Measurements from ENCODE around the gene RHEB.

Gene RHEB

DNA sequence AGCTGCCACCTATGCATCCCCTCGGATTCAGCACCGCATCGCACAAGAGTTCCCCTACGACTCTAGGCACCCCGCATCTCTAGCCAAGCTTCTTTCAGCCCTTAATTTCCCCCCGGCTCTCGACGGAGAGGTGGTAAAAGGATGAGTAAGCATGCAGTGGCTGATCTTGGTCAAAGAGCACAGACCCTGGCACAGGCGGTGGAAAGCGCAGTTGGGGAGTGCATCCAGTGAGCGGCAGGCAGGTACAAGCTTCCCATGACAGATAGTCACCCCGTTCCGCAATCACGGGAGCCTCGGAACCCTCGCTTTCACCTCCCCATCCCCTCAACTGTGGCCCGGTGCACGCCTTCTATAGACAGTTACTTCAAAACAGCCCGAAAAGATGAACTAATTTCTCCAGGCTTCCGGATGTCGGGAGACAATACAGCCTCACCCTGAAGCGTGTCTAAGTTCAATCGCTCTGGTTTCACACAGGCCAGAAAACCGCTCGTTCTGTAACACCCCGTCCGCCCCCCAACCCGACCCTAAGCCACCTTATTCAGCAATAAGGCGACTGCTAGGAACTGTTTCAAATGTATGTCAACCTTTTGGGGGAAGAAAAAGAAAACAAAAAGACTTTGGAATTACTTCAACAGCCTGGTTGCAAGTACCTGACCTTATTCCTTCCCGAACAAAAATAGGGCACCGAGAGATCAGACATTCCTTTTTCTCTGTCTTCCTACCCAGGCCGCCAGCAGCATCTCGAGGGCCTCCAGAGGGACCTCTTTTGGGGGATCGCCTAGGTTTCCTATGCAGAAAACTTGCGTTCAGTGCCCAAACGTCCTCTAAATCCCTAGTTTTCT is 1.4 kb downstream of the RHEB start:
- no peak for DNase-seq (ENCODE audit: low read depth)
- TF ChIP-seq CTCF (IDR thresholded peaks at IDR 0.05; ENCODE audit: control insufficient read depth, insufficient read depth, low read depth, low read length, missing control alignments), result no peak
- H3K4me3 ChIP-seq (ENCODE audit: control insufficient read depth, low read depth, low read length), result peak overlapping the region; percentile 60

GRCh38 chr7:151517601-151518104 is 2.0 kb downstream of the RHEB start:
- H3K4me3 ChIP-seq (ENCODE audit: control insufficient read depth, low read depth, low read length), result peak overlapping the region; percentile 60
- TF ChIP-seq CTCF (IDR thresholded peaks at IDR 0.05; ENCODE audit: control insufficient read depth, insufficient read depth, low read depth, low read length, missing control alignments), result no peak
- DNase-seq (ENCODE audit: low read depth), result no peak

- no peak overlapping the region for H3K4me3 ChIP-seq (ENCODE audit: control insufficient read depth, low read depth, low read length)
- DNase-seq (ENCODE audit: low read depth), result no peak
- no peak for TF ChIP-seq CTCF (IDR thresholded peaks at IDR 0.05; ENCODE audit: control insufficient read depth, insufficient read depth, low read depth, low read length, missing control alignments)
Measured at GRCh38 chr7:151515276-151515565, 4.5 kb downstream of the RHEB start.

GRCh38 chr7:151514461-151515275 is 5.0 kb downstream of the RHEB start:
- no peak for TF ChIP-seq CTCF (IDR thresholded peaks at IDR 0.05; ENCODE audit: control insufficient read depth, insufficient read depth, low read depth, low read length, missing control alignments)
- no peak overlapping the region for H3K4me3 ChIP-seq (ENCODE audit: control insufficient read depth, low read depth, low read length)
- no peak for DNase-seq (ENCODE audit: low read depth)

- no peak overlapping the region for H3K4me3 ChIP-seq (ENCODE audit: control insufficient read depth, low read depth, low read length)
- no peak for DNase-seq (ENCODE audit: low read depth)
- no peak for TF ChIP-seq CTCF (IDR thresholded peaks at IDR 0.05; ENCODE audit: control insufficient read depth, insufficient read depth, low read depth, low read length, missing control alignments)
Measured at GRCh38 chr7:151513133-151513532, 6.6 kb downstream of the RHEB start.

DNA sequence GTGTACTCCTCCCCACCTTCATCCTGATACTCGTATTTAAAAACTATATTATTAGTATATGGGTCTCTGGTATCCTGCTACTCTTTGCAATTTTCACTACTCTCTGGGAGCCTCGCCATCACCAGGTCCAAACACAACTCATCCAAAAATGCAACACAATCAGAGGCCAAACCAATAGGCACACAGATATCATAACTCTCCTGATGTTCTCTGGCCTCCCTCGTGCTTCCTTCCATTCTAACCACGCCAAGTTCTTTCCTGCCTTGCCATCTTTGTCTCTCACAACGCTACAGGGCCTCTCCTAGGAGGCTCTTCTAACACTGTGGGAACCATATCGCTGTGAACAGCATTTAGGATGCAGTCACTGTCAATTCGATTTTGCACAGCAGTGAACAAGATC is 7.3 kb downstream of the RHEB start:
- no peak for TF ChIP-seq CTCF (IDR thresholded peaks at IDR 0.05; ENCODE audit: control insufficient read depth, insufficient read depth, low read depth, low read length, missing control alignments)
- DNase-seq (ENCODE audit: low read depth), result no peak
- H3K4me3 ChIP-seq (ENCODE audit: control insufficient read depth, low read depth, low read length), result no peak overlapping the region
